ENCODE results near the gene PPM1E.

DNA sequence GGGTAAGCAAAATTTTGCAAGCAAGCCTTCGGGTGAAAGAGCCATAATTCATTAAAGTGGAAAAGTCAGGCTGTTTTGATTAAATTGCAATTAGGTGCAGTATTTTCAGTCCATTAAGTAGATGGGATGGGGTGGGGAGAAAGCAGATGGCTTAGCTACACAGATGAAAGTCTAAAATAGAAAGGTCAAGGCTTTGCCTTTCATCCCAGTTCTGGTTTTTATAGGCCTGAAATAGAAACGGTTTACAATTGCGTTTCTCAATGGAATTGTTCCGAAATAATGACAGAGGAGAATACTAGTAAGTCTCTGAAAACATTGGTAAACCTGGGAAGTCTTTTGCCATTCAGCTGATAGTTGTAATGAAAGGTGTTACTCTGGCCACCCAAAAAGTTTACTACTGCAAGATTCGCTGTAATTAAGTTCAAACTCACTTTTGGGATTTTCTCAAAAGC, 1.5 kb downstream of the PPM1E start:
- TF ChIP-seq, protein P1, sequence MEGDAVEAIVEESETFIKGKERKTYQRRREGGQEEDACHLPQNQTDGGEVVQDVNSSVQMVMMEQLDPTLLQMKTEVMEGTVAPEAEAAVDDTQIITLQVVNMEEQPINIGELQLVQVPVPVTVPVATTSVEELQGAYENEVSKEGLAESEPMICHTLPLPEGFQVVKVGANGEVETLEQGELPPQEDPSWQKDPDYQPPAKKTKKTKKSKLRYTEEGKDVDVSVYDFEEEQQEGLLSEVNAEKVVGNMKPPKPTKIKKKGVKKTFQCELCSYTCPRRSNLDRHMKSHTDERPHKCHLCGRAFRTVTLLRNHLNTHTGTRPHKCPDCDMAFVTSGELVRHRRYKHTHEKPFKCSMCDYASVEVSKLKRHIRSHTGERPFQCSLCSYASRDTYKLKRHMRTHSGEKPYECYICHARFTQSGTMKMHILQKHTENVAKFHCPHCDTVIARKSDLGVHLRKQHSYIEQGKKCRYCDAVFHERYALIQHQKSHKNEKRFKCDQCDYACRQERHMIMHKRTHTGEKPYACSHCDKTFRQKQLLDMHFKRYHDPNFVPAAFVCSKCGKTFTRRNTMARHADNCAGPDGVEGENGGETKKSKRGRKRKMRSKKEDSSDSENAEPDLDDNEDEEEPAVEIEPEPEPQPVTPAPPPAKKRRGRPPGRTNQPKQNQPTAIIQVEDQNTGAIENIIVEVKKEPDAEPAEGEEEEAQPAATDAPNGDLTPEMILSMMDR (conservative IDR thresholded peaks at IDR 0.05; ENCODE audit: low read depth, low read length), result no peak
- TF ChIP-seq RFX5 (IDR thresholded peaks at IDR 0.05; ENCODE audit: low read depth, low read length) (no peak), RAD21 (IDR thresholded peaks at IDR 0.05; ENCODE audit: low read length) (no peak), POLR2A (IDR thresholded peaks at IDR 0.05; ENCODE audit: low read depth, low read length) (no peak), CEBPB (IDR thresholded peaks at IDR 0.05; ENCODE audit: low read depth, low read length) (no peak), MXI1 (IDR thresholded peaks at IDR 0.05; ENCODE audit: borderline replicate concordance, low read depth, low read length) (no peak), NFE2L2 (IDR thresholded peaks at IDR 0.05; ENCODE audit: low read depth, low read length) (no peak), SMC3 (IDR thresholded peaks at IDR 0.05; ENCODE audit: low read depth, low read length) (no peak), MAZ (IDR thresholded peaks at IDR 0.05; ENCODE audit: borderline replicate concordance, low read depth, low read length) (no peak), MAFK (IDR thresholded peaks at IDR 0.05; ENCODE audit: low read depth, low read length) (no peak), RCOR1 (IDR thresholded peaks at IDR 0.05; ENCODE audit: insufficient replicate concordance, low read length) (no peak)
- TF ChIP-seq, protein P2, sequence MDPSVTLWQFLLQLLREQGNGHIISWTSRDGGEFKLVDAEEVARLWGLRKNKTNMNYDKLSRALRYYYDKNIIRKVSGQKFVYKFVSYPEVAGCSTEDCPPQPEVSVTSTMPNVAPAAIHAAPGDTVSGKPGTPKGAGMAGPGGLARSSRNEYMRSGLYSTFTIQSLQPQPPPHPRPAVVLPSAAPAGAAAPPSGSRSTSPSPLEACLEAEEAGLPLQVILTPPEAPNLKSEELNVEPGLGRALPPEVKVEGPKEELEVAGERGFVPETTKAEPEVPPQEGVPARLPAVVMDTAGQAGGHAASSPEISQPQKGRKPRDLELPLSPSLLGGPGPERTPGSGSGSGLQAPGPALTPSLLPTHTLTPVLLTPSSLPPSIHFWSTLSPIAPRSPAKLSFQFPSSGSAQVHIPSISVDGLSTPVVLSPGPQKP (IDR thresholded peaks at IDR 0.05; ENCODE audit: borderline replicate concordance, low read depth, low read length), result no peak
- TF ChIP-seq, protein P3, sequence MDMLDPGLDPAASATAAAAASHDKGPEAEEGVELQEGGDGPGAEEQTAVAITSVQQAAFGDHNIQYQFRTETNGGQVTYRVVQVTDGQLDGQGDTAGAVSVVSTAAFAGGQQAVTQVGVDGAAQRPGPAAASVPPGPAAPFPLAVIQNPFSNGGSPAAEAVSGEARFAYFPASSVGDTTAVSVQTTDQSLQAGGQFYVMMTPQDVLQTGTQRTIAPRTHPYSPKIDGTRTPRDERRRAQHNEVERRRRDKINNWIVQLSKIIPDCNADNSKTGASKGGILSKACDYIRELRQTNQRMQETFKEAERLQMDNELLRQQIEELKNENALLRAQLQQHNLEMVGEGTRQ (IDR thresholded peaks at IDR 0.05; ENCODE audit: low read depth, low read length), result no peak

All from IMR-90 (cell line).